Neural progenitor cell (in vitro differentiated cells): ENCODE results near the gene GDF15. TPM values are rescaled to one million over a fixed set of nuclear protein-coding genes. Genes with fewer than 3 reads are reported as not detected.
"Not testable (repeated sequence)": the region's sequence is repeated elsewhere in the genome, so short reads cannot be mapped to it uniquely, and the experiment has no call there.

Source experiments
- DNase-seq: peaks from one replicate; pipeline ENCODE4 v3.0.0-alpha.2; 2016; ENCODE audit warnings: low spot score
- H2AFZ ChIP-seq: fragments of 200-600 bp; sonication (generic); replicated peaks from 2 replicates; pipeline ENCODE4 v1.6.1; 2016; ENCODE audit warnings: antibody characterized with exemption
- H3F3A ChIP-seq: fragments of 200-600 bp; sonication (generic); 2 replicates; pipeline ENCODE4 v1.6.1; 2016; ENCODE audit warnings: antibody characterized with exemption, low read depth
- H3K27ac ChIP-seq: fragments of 200-600 bp; sonication (generic); 2 replicates; pipeline ENCODE4 v1.5.1; 2016; ENCODE audit warnings: mild to moderate bottlenecking
- H3K27me3 ChIP-seq: fragments of 200-600 bp; sonication (generic); 2 replicates; pipeline ENCODE4 v1.6.1; 2016; ENCODE audit warnings: mild to moderate bottlenecking, moderate library complexity
- H3K36me3 ChIP-seq: fragments of 200-600 bp; sonication (generic); 2 replicates; pipeline ENCODE4 v1.5.1; 2016
- H3K4me1 ChIP-seq: fragments of 200-600 bp; sonication (generic); 2 replicates; pipeline ENCODE4 v1.6.1; 2016; ENCODE audit warnings: mixed run types
- H3K4me2 ChIP-seq: fragments of 200-600 bp; sonication (generic); 2 replicates; pipeline ENCODE4 v1.6.1; 2016
- H3K4me3 ChIP-seq: fragments of 200-600 bp; sonication (generic); 2 replicates; pipeline ENCODE4 v1.5.1; 2016
- H3K79me2 ChIP-seq: fragments of 200-600 bp; sonication (generic); 2 replicates; pipeline ENCODE4 v1.6.1; 2016; ENCODE audit warnings: low read depth
- H3K9ac ChIP-seq: fragments of 200-600 bp; sonication (generic); 2 replicates; pipeline ENCODE4 v1.6.1; 2016
- H3K9me3 ChIP-seq: fragments of 200-600 bp; sonication (generic); 2 replicates; pipeline ENCODE4 v1.5.1; 2016; ENCODE audit warnings: low read depth
- H4K20me1 ChIP-seq: fragments of 200-600 bp; sonication (generic); 2 replicates; pipeline ENCODE4 v1.6.1; 2016; ENCODE audit warnings: low read depth
- H3K27ac Mint-ChIP-seq: 3 replicates; pipeline ENCODE4 v1.8.0; 2021; ENCODE audit warnings: mixed read lengths
- H3K27me3 Mint-ChIP-seq: 2 replicates; pipeline ENCODE4 v1.8.0; 2022; ENCODE audit warnings: low read depth, mild to moderate bottlenecking, inconsistent platforms, moderate library complexity, mixed read lengths; ENCODE audit not compliant: insufficient read depth
- H3K36me3 Mint-ChIP-seq: 3 replicates; pipeline ENCODE4 v1.8.0; 2021; ENCODE audit warnings: mixed read lengths
- H3K4me1 Mint-ChIP-seq: 3 replicates; pipeline ENCODE4 v1.8.0; 2021; ENCODE audit warnings: mixed read lengths
- H3K4me3 Mint-ChIP-seq: 3 replicates; pipeline ENCODE4 v1.8.0; 2021; ENCODE audit warnings: mild to moderate bottlenecking, moderate library complexity, mixed read lengths
- H3K9me3 Mint-ChIP-seq: 3 replicates; pipeline ENCODE4 v1.8.0; 2020; ENCODE audit warnings: mixed read lengths
- CTCF ChIP-seq: fragments of 200-600 bp; sonication (generic); IDR thresholded peaks from 2 replicates; pipeline ENCODE4 v1.5.1; 2017; ENCODE audit warnings: antibody characterized with exemption, mild to moderate bottlenecking
- EZH2 ChIP-seq: fragments of 200-600 bp; sonication (generic); IDR thresholded peaks from 2 replicates; pipeline ENCODE4 v1.6.1; 2017; ENCODE audit warnings: antibody characterized with exemption, mild to moderate bottlenecking, moderate library complexity
- EZH2phosphoT487 ChIP-seq: fragments of 200-600 bp; sonication (generic); IDR thresholded peaks from 2 replicates; pipeline ENCODE4 v1.6.1; 2017; ENCODE audit warnings: antibody characterized with exemption
- total RNA-seq: library from RNA; depleted of rRNA; stranded (reverse); fragments of >200 nt; gene quantifications from 2 replicates; pipeline ENCODE4 v1.2.3, GENCODE V29; 2015; ENCODE audit warnings: low replicate concordance

The GDF15 gene
- total RNA-seq, 1 donor from 2014 or later = 0.19 TPM

- H3K9ac ChIP-seq = no peak overlapping the region
- TF ChIP-seq EZH2phosphoT487 (no peak), CTCF (no peak), EZH2 (no peak)
- H3K4me3 Mint-ChIP-seq = no peak overlapping the region
- peaks cover 18% of the 10 kb centered on the region for H3K36me3 Mint-ChIP-seq
- no peaks in the 10 kb centered on the region for H3K27me3 ChIP-seq
- no peak overlapping the region for H2AFZ ChIP-seq
- H3K79me2 ChIP-seq = no peaks in the 10 kb centered on the region
- no peak overlapping the region for H3K27ac ChIP-seq
- no peak for DNase-seq
- peaks cover 6% of the 10 kb centered on the region for H3K9me3 Mint-ChIP-seq
- no peaks in the 10 kb centered on the region for H3F3A ChIP-seq
- peaks cover 9% of the 10 kb centered on the region for H3K4me1 ChIP-seq
- no peak overlapping the region for H3K4me2 ChIP-seq
- no peaks in the 10 kb centered on the region for H3K36me3 ChIP-seq
- peaks cover 31% of the 10 kb centered on the region for H3K4me1 Mint-ChIP-seq
- peaks cover 9% of the 10 kb centered on the region for H3K27me3 Mint-ChIP-seq
- H3K27ac Mint-ChIP-seq = no peak overlapping the region
- H3K9me3 ChIP-seq = no peaks in the 10 kb centered on the region
- no peaks in the 10 kb centered on the region for H4K20me1 ChIP-seq
- H3K4me3 ChIP-seq = no peak overlapping the region
Observed at GRCh38 chr19:18361646-18362045, 24.3 kb upstream of the GDF15 start.

GRCh38 chr19:18362934-18363542, 22.9 kb upstream of the GDF15 start:
- DNase-seq = no peak
- Mint-ChIP-seq H3K36me3 (peaks cover 8% of the 10 kb centered on the region), H3K4me1 (peaks cover 34% of the 10 kb centered on the region), H3K4me3 (no peak overlapping the region), H3K9me3 (peaks cover 2% of the 10 kb centered on the region), H3K27me3 (peaks cover 6% of the 10 kb centered on the region), H3K27ac (no peak overlapping the region)
- H3K36me3 ChIP-seq = no peaks in the 10 kb centered on the region
- TF ChIP-seq EZH2phosphoT487 (no peak), CTCF (no peak), EZH2 (no peak)
- no peak overlapping the region for H2AFZ ChIP-seq
- H3K27me3 ChIP-seq = no peaks in the 10 kb centered on the region
- no peak overlapping the region for H3K27ac ChIP-seq
- H3K4me3 ChIP-seq = no peak overlapping the region
- peaks cover 9% of the 10 kb centered on the region for H3K4me1 ChIP-seq
- no peak overlapping the region for H3K4me2 ChIP-seq
- H3K79me2 ChIP-seq = no peaks in the 10 kb centered on the region
- H3K9me3 ChIP-seq = no peaks in the 10 kb centered on the region
- H3F3A ChIP-seq = no peaks in the 10 kb centered on the region
- H4K20me1 ChIP-seq = no peaks in the 10 kb centered on the region
- no peak overlapping the region for H3K9ac ChIP-seq

GRCh38 chr19:18363787-18364186, 22.2 kb upstream of the GDF15 start:
- Mint-ChIP-seq H3K4me1 (peaks cover 40% of the 10 kb centered on the region), H3K27ac (no peak overlapping the region), H3K36me3 (peaks cover 7% of the 10 kb centered on the region), H3K9me3 (peaks cover 2% of the 10 kb centered on the region), H3K4me3 (peak overlapping the region; percentile 38), H3K27me3 (peaks cover 6% of the 10 kb centered on the region)
- Histone ChIP-seq H2AFZ (no peak overlapping the region), H3K4me1 (peaks cover 13% of the 10 kb centered on the region), H3K4me3 (no peak overlapping the region), H3K4me2 (no peak overlapping the region), H3K9me3 (no peaks in the 10 kb centered on the region), H3K9ac (no peak overlapping the region), H3F3A (peaks cover 7% of the 10 kb centered on the region), H4K20me1 (no peaks in the 10 kb centered on the region), H3K79me2 (no peaks in the 10 kb centered on the region), H3K27ac (no peak overlapping the region), H3K27me3 (no peaks in the 10 kb centered on the region), H3K36me3 (no peaks in the 10 kb centered on the region)
- TF ChIP-seq EZH2phosphoT487 (no peak), CTCF (no peak), EZH2 (no peak)
- DNase-seq = no peak

GRCh38 chr19:18364277-18364825, 21.6 kb upstream of the GDF15 start:
- H3K4me3 ChIP-seq, H3K36me3 Mint-ChIP-seq, H3K4me3 Mint-ChIP-seq, H3K9me3 ChIP-seq, H3K27me3 Mint-ChIP-seq, H3K4me2 ChIP-seq, DNase-seq, H4K20me1 ChIP-seq, H3F3A ChIP-seq, H3K27me3 ChIP-seq, H3K9ac ChIP-seq, H3K27ac Mint-ChIP-seq, H3K36me3 ChIP-seq, H3K9me3 Mint-ChIP-seq, H3K27ac ChIP-seq, H3K79me2 ChIP-seq, H2AFZ ChIP-seq: not testable (repeated sequence)
- H3K4me1 ChIP-seq = peaks cover 18% of the 10 kb centered on the region
- peaks cover 45% of the 10 kb centered on the region for H3K4me1 Mint-ChIP-seq
